Dermis blood vessel endothelial cell (primary cell): ENCODE results near the gene MED23. TPM values are rescaled to one million over a fixed set of nuclear protein-coding genes. Genes with fewer than 3 reads are reported as not detected.
"Not testable (repeated sequence)": the region's sequence is repeated elsewhere in the genome, so short reads cannot be mapped to it uniquely, and the experiment has no call there.

Experiments used
- DNase-seq: peaks from one replicate; pipeline ENCODE4 v3.0.0; 2010
- total RNA-seq: library from RNA; depleted of rRNA; stranded (reverse); fragments of >200 nt; gene quantifications from 2 replicates; pipeline ENCODE4 v1.2.3, GENCODE V29; 2014

MED23 gene
- total RNA-seq, 1 donor from 2014 or later = 44.6 TPM

- DNase-seq = no peak
Observed at GRCh38 chr6:131568726-131569125, 59.3 kb downstream of the MED23 start.

- DNase-seq = no peak
Observed at GRCh38 chr6:131565056-131565455, 63.0 kb downstream of the MED23 start.

GRCh38 chr6:131561925-131562707 is 65.9 kb downstream of the MED23 start:
- no peak for DNase-seq

GRCh38 chr6:131558922-131559321 is 69.1 kb downstream of the MED23 start:
- no peak for DNase-seq

- no peak for DNase-seq
Observed at GRCh38 chr6:131555992-131556391, 72.0 kb downstream of the MED23 start.

- no peak for DNase-seq
Observed at GRCh38 chr6:131552572-131552971, 75.5 kb downstream of the MED23 start.

- DNase-seq = no peak
Observed at GRCh38 chr6:131551902-131552301, 76.1 kb downstream of the MED23 start.

GRCh38 chr6:131549811-131550210 is 78.2 kb downstream of the MED23 start:
- no peak for DNase-seq

- DNase-seq = no peak
Observed at GRCh38 chr6:131548441-131548840, 79.6 kb downstream of the MED23 start.

- no peak for DNase-seq
Observed at GRCh38 chr6:131547488-131547887, 80.6 kb downstream of the MED23 start.

GRCh38 chr6:131545317-131545716 is 82.7 kb downstream of the MED23 start:
- no peak for DNase-seq

- DNase-seq = not testable (repeated sequence)
Observed at GRCh38 chr6:131538615-131539014, 89.4 kb downstream of the MED23 start.

- no peak for DNase-seq
Observed at GRCh38 chr6:131532580-131533039, 95.4 kb downstream of the MED23 start.

GRCh38 chr6:131531681-131532080 is 96.4 kb downstream of the MED23 start:
- DNase-seq = not testable (repeated sequence)

GRCh38 chr6:131530936-131531335 is 97.1 kb downstream of the MED23 start:
- DNase-seq = not testable (repeated sequence)

- DNase-seq = no peak
Observed at GRCh38 chr6:131524695-131525336, 103.2 kb downstream of the MED23 start.

GRCh38 chr6:131523988-131524673 is 103.9 kb downstream of the MED23 start:
- DNase-seq = no peak

Other genes with a start within 250 kb of the MED23 start
- gene ARG1, start 55.0 kb downstream of the MED23 start, total RNA-seq = 0.19 TPM in 1 of 2 replicates, not detected in the other
- 0.19 and 0.85 TPM in 2 replicates for gene ENPP3, start 9.1 kb upstream of the MED23 start, total RNA-seq
- not detected in 2 replicates for gene OR2A4, start 73.2 kb upstream of the MED23 start, total RNA-seq
- not detected in 2 replicates for gene CTAGE9, start 82.8 kb upstream of the MED23 start, total RNA-seq
- gene ENPP1, start 179.8 kb upstream of the MED23 start, total RNA-seq = 0.34 and 0.98 TPM in 2 replicates